Psoas muscle (tissue), 8 donors: ENCODE data around the gene MYO1B. TPM values are rescaled to one million over a fixed set of nuclear protein-coding genes. Genes with fewer than 3 reads are reported as not detected.

Experiments
- ATAC-seq, 4 donors: fragments of 200-7000 bp; cut with Tn5 transposase; one replicate each; pipeline ENCODE4 v1.9.1; 2020; ENCODE audit warnings: moderate library complexity in 3 of 4, mild to moderate bottlenecking in 2 of 4
- DNase-seq, 2 donors: peaks; one replicate each; pipeline ENCODE4 v3.0.0-alpha.2; 2020
- H3K27ac ChIP-seq: fragments of 200-600 bp; one replicate; pipeline ENCODE4 v1.8.0; 2022
- H3K27me3 ChIP-seq, 3 donors: fragments of 200-600 bp in 1 of 3; one replicate each; pipeline versions ENCODE4 v1.6.1 to v1.8.0; 2013 to 2022; ENCODE audit warnings: low read length in 2 of 3, mild to moderate bottlenecking in 2 of 3, moderate library complexity in 1 of 3; ENCODE audit not compliant: insufficient read depth in 3 of 3
- H3K36me3 ChIP-seq, 2 donors: fragments of 200-600 bp in 1 of 2; one replicate each; pipeline versions ENCODE4 v1.6.1 to v1.8.0; 2013 to 2022; ENCODE audit warnings: low read depth in 1 of 2, mild to moderate bottlenecking in 1 of 2, moderate library complexity in 1 of 2; ENCODE audit not compliant: insufficient read depth in 1 of 2
- H3K4me1 ChIP-seq: fragments of 200-600 bp; one replicate; pipeline ENCODE4 v1.8.0; 2022
- H3K4me3 ChIP-seq: fragments of 200-600 bp; one replicate; pipeline ENCODE4 v1.8.0; 2022; ENCODE audit warnings: mild to moderate bottlenecking
- H3K9me3 ChIP-seq: fragments of 200-600 bp; one replicate; pipeline ENCODE4 v1.8.0; 2022
- WGBS, 3 donors: extraction: QIAGEN DNeasy Blood & Tissue Kit; methylation state at CpG; one replicate each; pipeline versions ENCODE4 v1.1.6 to v1.1.7; 2013; 5-methylcytosine and 5-hydroxymethylcytosine counted together
- intact Hi-C, 2 donors: fragments of 100-400 bp; cut with DNase I; formaldehyde crosslinking; loops; one replicate each; pipeline versions ENCODE4 v1.11.0 to v1.14.2; 2022
- polyA plus RNA-seq, 3 donors: library from polyadenylated mRNA; stranded (reverse); fragments of 200-250 nt; gene quantifications; one replicate each; pipeline ENCODE4 v1.2.3, GENCODE V29; 2013
- total RNA-seq, 4 donors: library from RNA; stranded (reverse); fragmentation: NEBNext Ultra II Directional in 2 of 4; extraction: Animal tissue kit (Norgen Biotek cat#: 25700) in 2 of 4; gene quantifications; one replicate each; pipeline versions ENCODE4 v1.2.1 to v1.2.4, GENCODE V29; 2021 to 2023
- TF ChIP-seq, protein P1 (sequence below): fragments of 200-600 bp; IDR thresholded peaks from one replicate; pipeline ENCODE4 v1.8.0; 2022; ENCODE audit warnings: antibody characterized with exemption
- donor health status: healthy with polysubstance abuse.
- donor health status: DM: no; HTN: no; CAD: no; lungs with moderate emphysema.
- donor health status: Bipolar disorder and iron deficiency.
- donor health status: healthy.
- donor health status: DM: yes; HTN: yes; CAD: no.
- donor health status: DM: no; HTN: no; CAD: no.
- donor health status: DM: no; HTN: no; CAD: no.
- donor health status: DM: yes; HTN: yes; CAD: no.

MYO1B gene
- total and polyA plus RNA-seq, 7 donors: 4.4 to 14.1 (median 7.9) TPM

DNA sequence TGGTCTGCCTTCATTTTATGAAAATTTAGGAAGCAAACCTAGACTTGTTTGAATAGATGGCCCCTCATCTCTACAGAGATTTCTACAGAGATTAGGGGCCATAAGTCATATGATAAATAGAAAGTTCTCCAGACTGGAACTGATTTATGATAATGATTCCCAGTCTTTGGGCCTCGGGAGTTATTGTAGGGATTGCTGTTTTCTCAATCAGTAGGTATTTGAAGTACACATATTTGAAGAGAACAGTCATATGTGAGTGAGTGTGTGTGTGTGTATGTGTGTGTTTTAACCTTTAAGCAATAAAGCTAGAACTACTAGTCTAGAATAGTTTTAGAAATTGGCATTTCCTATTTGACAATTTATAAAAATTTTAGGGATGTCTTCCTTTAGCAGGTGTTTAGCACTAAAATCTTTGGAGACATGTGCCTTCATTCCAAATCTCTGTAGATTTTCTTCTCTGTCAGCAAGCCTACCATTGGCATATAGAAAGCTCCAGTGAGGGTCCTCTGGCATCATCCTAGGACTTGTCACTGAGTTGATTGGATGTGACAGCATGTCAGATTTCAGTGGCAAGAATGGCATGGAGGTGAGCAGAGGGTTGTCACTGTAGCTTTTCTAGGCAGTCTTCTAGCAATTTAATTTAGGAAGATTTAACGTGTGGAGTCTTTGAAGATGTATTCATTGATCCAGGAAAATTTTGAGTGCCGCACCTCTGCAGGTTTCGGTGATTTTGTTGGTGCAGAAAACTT, 71.2 kb downstream of the MYO1B start:
- 86 to 91% (median 91%) methylated on average over 4 of the region's 4 CpGs for WGBS, 3 donors

DNA sequence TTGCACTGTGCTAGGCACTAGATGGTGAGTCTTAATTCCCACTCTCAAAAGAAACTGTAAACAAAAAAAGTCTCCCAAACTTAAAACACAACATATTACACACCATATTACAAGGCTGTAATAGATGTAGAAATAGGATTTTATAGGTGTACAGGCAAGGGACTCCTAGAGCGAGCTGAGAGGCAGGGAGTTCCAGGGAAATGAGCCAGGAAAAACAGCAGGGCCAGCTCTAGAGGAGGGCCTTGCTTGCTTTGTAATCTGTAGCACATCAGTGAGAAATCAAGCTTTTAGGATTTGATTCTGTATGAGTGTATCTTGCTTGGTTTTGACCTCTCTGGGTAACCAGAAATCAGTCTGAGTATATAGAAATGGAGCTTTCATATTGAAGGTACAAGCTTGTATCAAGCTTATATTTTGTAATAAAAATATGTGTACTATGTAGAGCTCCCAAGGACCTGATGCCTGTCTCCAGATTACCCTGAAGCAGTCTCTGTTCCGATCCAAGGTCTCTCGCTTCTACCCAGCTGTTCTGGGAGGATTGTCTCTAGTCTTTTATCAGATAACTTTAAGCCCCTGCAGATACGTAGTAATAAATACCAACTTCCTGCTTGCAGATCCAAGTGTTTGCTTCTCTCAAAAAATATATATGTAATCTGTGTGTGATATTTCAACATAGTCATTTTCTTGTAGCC, 73.0 kb downstream of the MYO1B start:
- no peaks in the 10 kb centered on the region for H3K4me1 ChIP-seq
- 36 to 55% (median 49%) methylated on average over 4 of the region's 4 CpGs for WGBS, 3 donors
- DNase-seq (no peak), ATAC-seq (no peak)
- no peaks in the 10 kb centered on the region for H3K27me3 ChIP-seq
- no peak overlapping the region for H3K4me3 ChIP-seq
- intact Hi-C loops: no loop called here
- TF ChIP-seq, protein P1, sequence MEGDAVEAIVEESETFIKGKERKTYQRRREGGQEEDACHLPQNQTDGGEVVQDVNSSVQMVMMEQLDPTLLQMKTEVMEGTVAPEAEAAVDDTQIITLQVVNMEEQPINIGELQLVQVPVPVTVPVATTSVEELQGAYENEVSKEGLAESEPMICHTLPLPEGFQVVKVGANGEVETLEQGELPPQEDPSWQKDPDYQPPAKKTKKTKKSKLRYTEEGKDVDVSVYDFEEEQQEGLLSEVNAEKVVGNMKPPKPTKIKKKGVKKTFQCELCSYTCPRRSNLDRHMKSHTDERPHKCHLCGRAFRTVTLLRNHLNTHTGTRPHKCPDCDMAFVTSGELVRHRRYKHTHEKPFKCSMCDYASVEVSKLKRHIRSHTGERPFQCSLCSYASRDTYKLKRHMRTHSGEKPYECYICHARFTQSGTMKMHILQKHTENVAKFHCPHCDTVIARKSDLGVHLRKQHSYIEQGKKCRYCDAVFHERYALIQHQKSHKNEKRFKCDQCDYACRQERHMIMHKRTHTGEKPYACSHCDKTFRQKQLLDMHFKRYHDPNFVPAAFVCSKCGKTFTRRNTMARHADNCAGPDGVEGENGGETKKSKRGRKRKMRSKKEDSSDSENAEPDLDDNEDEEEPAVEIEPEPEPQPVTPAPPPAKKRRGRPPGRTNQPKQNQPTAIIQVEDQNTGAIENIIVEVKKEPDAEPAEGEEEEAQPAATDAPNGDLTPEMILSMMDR: no peak
- H3K9me3 ChIP-seq: no peaks in the 10 kb centered on the region
- H3K27ac ChIP-seq: no peak overlapping the region
- no peaks in the 10 kb centered on the region for H3K36me3 ChIP-seq

More for the DNA sequence above, 71.2 kb downstream of the MYO1B start:
- TF ChIP-seq, protein P1: no peak
- no peak overlapping the region for H3K27ac ChIP-seq
- H3K4me3 ChIP-seq: no peak overlapping the region
- H3K9me3 ChIP-seq: no peaks in the 10 kb centered on the region
- H3K27me3 ChIP-seq: no peaks in the 10 kb centered on the region
- intact Hi-C loops: no loop called here
- DNase-seq: no peak
- H3K4me1 ChIP-seq: no peaks in the 10 kb centered on the region
- H3K36me3 ChIP-seq: no peaks in the 10 kb centered on the region
- no peak for ATAC-seq

DNA sequence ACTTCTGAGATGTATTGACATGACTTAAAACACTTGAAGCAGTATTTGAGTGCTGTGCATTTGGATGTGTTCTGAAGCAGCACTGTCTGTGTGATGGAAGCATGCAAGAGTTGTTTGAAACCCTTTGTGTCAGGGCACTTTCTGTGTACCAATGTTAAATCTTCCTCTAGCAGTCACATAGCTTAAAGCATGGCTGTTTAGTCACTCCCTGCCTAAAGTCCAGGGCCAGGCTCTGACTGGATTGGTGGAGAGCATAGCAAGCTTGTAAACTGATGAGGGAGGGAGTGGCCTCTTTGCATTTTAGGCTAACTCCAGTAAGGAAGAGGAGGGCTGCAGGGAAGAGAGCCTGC, 73.5 kb downstream of the MYO1B start:
- H3K27me3 ChIP-seq: no peaks in the 10 kb centered on the region
- H3K4me3 ChIP-seq: no peak overlapping the region
- DNase-seq (no peak), ATAC-seq (no peak)
- no peak overlapping the region for H3K27ac ChIP-seq
- TF ChIP-seq, protein P1: no peak
- no peaks in the 10 kb centered on the region for H3K9me3 ChIP-seq
- intact Hi-C loops: no loop called here
- H3K4me1 ChIP-seq: no peaks in the 10 kb centered on the region
- no peaks in the 10 kb centered on the region for H3K36me3 ChIP-seq

DNA sequence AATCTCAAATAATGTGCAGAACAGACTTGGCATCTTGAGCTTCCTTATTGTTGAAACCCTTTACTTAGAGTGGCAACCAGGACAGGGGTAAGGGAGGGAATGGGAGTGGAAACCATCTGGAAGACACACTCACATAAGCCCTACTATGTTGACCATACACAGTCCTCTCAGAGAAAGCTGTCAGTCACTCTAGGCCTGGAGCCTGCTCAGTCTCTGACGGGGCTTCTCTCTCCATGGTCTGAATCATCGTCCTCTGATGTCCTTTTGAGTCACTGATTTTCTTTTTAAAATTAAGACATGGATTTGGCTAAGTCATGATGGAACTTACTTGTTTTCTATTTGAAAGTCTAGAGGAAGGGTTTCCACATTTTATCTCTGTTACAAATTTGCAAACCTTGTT, 74.0 kb downstream of the MYO1B start:
- Histone ChIP-seq H3K4me1 (no peaks in the 10 kb centered on the region), H3K27ac (no peak overlapping the region), H3K36me3 (no peaks in the 10 kb centered on the region), H3K27me3 (no peaks in the 10 kb centered on the region), H3K9me3 (no peaks in the 10 kb centered on the region), H3K4me3 (no peak overlapping the region)
- intact Hi-C loops: no loop called here
- DNase-seq (no peak), ATAC-seq (no peak)
- TF ChIP-seq, protein P1: no peak
- 42 to 71% (median 55%) methylated on average over 2 of the region's 2 CpGs for WGBS, 3 donors
